CD4-positive, alpha-beta T cell (primary cell): ENCODE results near the gene CCL1. TPM values are rescaled to one million over a fixed set of nuclear protein-coding genes. Genes with fewer than 3 reads are reported as not detected.

Experiments
- ATAC-seq: fragments of 200-7000 bp; cut with Tn5 transposase; one replicate; pipeline ENCODE4 v1.10.0; 2022; ENCODE audit warnings: mild to moderate bottlenecking; ENCODE audit not compliant: poor library complexity
- CTCF ChIA-PET: fragments of 350-600 bp; sonication (Branson Sonifier 250); formaldehyde crosslinking; loops from one replicate; lab custom pipeline; 2021; ENCODE audit warnings: antibody characterized with exemption, inconsistent platforms; lab: Charles Lee
- POLR2A ChIA-PET: fragments of 350-600 bp; sonication (Branson Sonifier 250); formaldehyde crosslinking; loops from one replicate; lab custom pipeline; 2021; ENCODE audit warnings: antibody characterized with exemption, inconsistent platforms; lab: Charles Lee
- DNase-seq, 14 experiments: peaks; one replicate each; pipeline ENCODE4 v3.0.0-alpha.2; 2013 to 2020; ENCODE audit warnings: mixed read lengths in 2 of 14
- H3K27ac ChIP-seq, 2 donors: one replicate each; pipeline versions ENCODE4 v1.5.1 to v1.7.0; 2013; ENCODE audit warnings: low read length in 2 of 2, low read depth in 1 of 2, mild to moderate bottlenecking in 1 of 2
- H3K27me3 ChIP-seq, 2 experiments: 1 replicate in 1 of 2; 2 replicates in 1 of 2; pipeline versions ENCODE4 v1.6.1 to v1.7.0; 2013; ENCODE audit warnings: low read length in 2 of 2, control low read depth in 1 of 2, mild to moderate bottlenecking in 1 of 2, moderate library complexity in 1 of 2; ENCODE audit not compliant: insufficient read depth in 2 of 2, control insufficient read depth in 1 of 2
- H3K36me3 ChIP-seq: one replicate; pipeline ENCODE4 v1.6.1; 2013; ENCODE audit warnings: low read length, control low read depth; ENCODE audit not compliant: insufficient read depth
- H3K4me1 ChIP-seq: one replicate; pipeline ENCODE4 v1.6.1; 2013; ENCODE audit warnings: low read length, control low read depth; ENCODE audit not compliant: insufficient read depth
- H3K4me3 ChIP-seq: one replicate; pipeline ENCODE4 v1.5.1; 2013; ENCODE audit warnings: mild to moderate bottlenecking, low read length, moderate library complexity
- H3K9me3 ChIP-seq, 2 experiments: 1 replicate in 1 of 2; 2 replicates in 1 of 2; pipeline versions ENCODE4 v1.6.1 to v1.7.0; 2013; ENCODE audit warnings: low read length in 2 of 2, mild to moderate bottlenecking in 2 of 2, control low read depth in 1 of 2, moderate library complexity in 1 of 2; ENCODE audit not compliant: control insufficient read depth in 1 of 2, insufficient read depth in 1 of 2
- H3K27ac Mint-ChIP-seq: one replicate; pipeline ENCODE4 v1.8.0; 2020; ENCODE audit warnings: mixed read lengths
- H3K27me3 Mint-ChIP-seq: one replicate; pipeline ENCODE4 v1.8.0; 2021; ENCODE audit warnings: mixed read lengths
- H3K36me3 Mint-ChIP-seq: one replicate; pipeline ENCODE4 v1.8.0; 2021; ENCODE audit warnings: low read depth, mixed read lengths
- H3K4me1 Mint-ChIP-seq: one replicate; pipeline ENCODE4 v1.8.0; 2021; ENCODE audit warnings: low read depth, mixed read lengths
- H3K4me3 Mint-ChIP-seq: one replicate; pipeline ENCODE4 v1.8.0; 2020; ENCODE audit warnings: mild to moderate bottlenecking, mixed read lengths
- H3K9me3 Mint-ChIP-seq: one replicate; pipeline ENCODE4 v1.8.0; 2020; ENCODE audit warnings: mixed read lengths
- CTCF ChIP-seq: fragments of 200-600 bp; IDR thresholded peaks from one replicate; pipeline ENCODE4 v1.8.0; 2022; ENCODE audit warnings: antibody characterized with exemption, mild to moderate bottlenecking
- intact Hi-C, 2 experiments: fragments of 100-400 bp; cut with DNase I in 1 of 2; cut with micrococcal nuclease in 1 of 2; formaldehyde crosslinking; loops; one replicate each; pipeline versions ENCODE4 v1.15.1 to v1.9.0; 2023 to 2025; cut with DNase I, micrococcal nuclease
- total RNA-seq, 174 experiments: library from RNA in 2 of 174; stranded (reverse) in 2 of 174; gene quantifications; one replicate each; pipeline ENCODE4 v1.2.3 and lab custom pipeline; 2021 to 2026

CCL1 gene
- total RNA-seq, 2 experiments from 2014 or later, result not detected

- H3K4me3 ChIP-seq, result no peak overlapping the region
- ChIA-PET CTCF (no interaction called here), POLR2A (no interaction called here)
- H3K4me1 Mint-ChIP-seq, result peaks cover 9% of the 10 kb centered on the region
- H3K36me3 Mint-ChIP-seq, result no peaks in the 10 kb centered on the region
- H3K27ac Mint-ChIP-seq, result no peak overlapping the region
- no peaks in the 10 kb centered on the region for H3K36me3 ChIP-seq
- intact Hi-C loops, result no loop called here
- no peak overlapping the region for H3K4me3 Mint-ChIP-seq
- no peaks in the 10 kb centered on the region for H3K27me3 ChIP-seq
- no peaks in the 10 kb centered on the region for H3K9me3 ChIP-seq
- DNase-seq (no peak), ATAC-seq (no peak)
- no peaks in the 10 kb centered on the region for H3K9me3 Mint-ChIP-seq
- no peak overlapping the region for H3K27ac ChIP-seq
- H3K4me1 ChIP-seq, result peaks cover 2% of the 10 kb centered on the region
- TF ChIP-seq CTCF, result no peak
- no peaks in the 10 kb centered on the region for H3K27me3 Mint-ChIP-seq
Observed at GRCh38 chr17:34374457-34374856, 11.4 kb upstream of the CCL1 start.

DNA sequence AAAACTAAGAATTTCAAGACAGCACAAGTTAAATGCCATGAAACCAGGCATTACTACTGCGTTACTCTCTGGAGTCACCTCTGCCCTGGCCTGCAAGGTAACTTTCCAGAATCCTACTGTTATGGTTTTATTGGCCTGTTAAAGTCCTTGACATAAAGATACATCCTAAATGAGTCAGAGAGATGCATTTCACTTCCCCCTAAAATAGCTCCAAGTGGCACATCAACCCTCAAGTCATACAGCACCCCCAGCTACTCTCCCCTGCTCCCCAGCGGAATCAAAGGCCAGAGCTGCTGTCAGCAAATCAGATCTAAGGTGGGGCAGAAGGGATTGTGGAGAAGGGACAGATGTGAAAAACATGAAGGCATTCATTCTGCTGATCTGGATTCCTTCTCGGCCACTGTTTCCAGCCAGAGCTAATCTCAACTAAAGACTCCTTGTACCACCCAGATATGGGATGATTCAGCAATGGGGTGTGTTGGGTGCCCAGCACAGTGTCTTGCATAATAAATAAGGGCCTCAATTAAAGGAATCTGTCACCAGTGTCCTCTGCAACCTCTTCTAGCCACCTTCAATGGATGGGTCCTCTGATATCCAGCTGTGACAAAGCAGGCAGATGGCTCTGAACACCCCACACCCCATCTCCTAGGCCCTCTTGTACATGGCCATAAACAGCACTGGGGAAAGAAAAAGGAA is 8.5 kb upstream of the CCL1 start:
- POLR2A ChIA-PET, result no interaction called here
- H3K27ac ChIP-seq, result no peak overlapping the region
- no peak overlapping the region for H3K4me3 Mint-ChIP-seq

GRCh38 chr17:34370997-34371395 is 8.0 kb upstream of the CCL1 start:
- Mint-ChIP-seq H3K27me3 (no peaks in the 10 kb centered on the region), H3K27ac (no peak overlapping the region), H3K36me3 (no peaks in the 10 kb centered on the region), H3K9me3 (no peaks in the 10 kb centered on the region), H3K4me3 (no peak overlapping the region), H3K4me1 (no peaks in the 10 kb centered on the region)
- ATAC-seq, result no peak
- Histone ChIP-seq H3K4me3 (no peak overlapping the region), H3K4me1 (peaks cover 2% of the 10 kb centered on the region), H3K36me3 (no peaks in the 10 kb centered on the region), H3K27me3 (no peaks in the 10 kb centered on the region), H3K9me3 (no peaks in the 10 kb centered on the region), H3K27ac (no peak overlapping the region)
- TF ChIP-seq CTCF, result no peak
- DNase-seq, result peak in 2 of 14 experiments; percentile 17 to 35
- intact Hi-C loops, result no loop called here
- ChIA-PET POLR2A (no interaction called here), CTCF (no interaction called here)

More for the DNA sequence above, 8.5 kb upstream of the CCL1 start:
- Histone ChIP-seq H3K9me3 (no peaks in the 10 kb centered on the region), H3K4me1 (peaks cover 2% of the 10 kb centered on the region), H3K36me3 (no peaks in the 10 kb centered on the region), H3K4me3 (no peak overlapping the region), H3K27me3 (no peaks in the 10 kb centered on the region)
- Mint-ChIP-seq H3K27ac (no peak overlapping the region), H3K9me3 (no peaks in the 10 kb centered on the region), H3K36me3 (no peaks in the 10 kb centered on the region), H3K27me3 (no peaks in the 10 kb centered on the region), H3K4me1 (no peaks in the 10 kb centered on the region)
- intact Hi-C loops, result no loop called here
- no peak for DNase-seq
- ATAC-seq, result no peak
- CTCF ChIA-PET, result no interaction called here
- no peak for TF ChIP-seq CTCF
